HepG2 (cell line): ENCODE data around the gene GNG7. TPM values are rescaled to one million over a fixed set of nuclear protein-coding genes. Genes with fewer than 3 reads are reported as not detected.

Experiments used
- KDM5B ChIP-seq: sonication (generic); formaldehyde crosslinking; IDR thresholded peaks from 2 replicates; pipeline ENCODE4 v1.4.0; 2020; ENCODE audit warnings: missing genetic modification reagents, mild to moderate bottlenecking, borderline replicate concordance
- MBNL3 ChIP-seq: fragments of 250-450 bp; sonication (Bioruptor Pico); conservative IDR thresholded peaks from 2 replicates; pipeline ENCODE4 v1.8.0; 2022; ENCODE audit warnings: mild to moderate bottlenecking, inconsistent platforms
- MIER3 ChIP-seq: IDR thresholded peaks from 2 replicates; pipeline ENCODE4 v1.6.1; 2016; ENCODE audit warnings: missing compliant biosample characterization, borderline replicate concordance
- NCOA2 ChIP-seq: sonication (generic); formaldehyde crosslinking; IDR thresholded peaks from 2 replicates; pipeline ENCODE4 v1.8.0; 2022; ENCODE audit warnings: inconsistent platforms
- REPIN1 ChIP-seq: sonication (generic); formaldehyde crosslinking; IDR thresholded peaks from 2 replicates; pipeline ENCODE4 v1.8.0; 2022; ENCODE audit warnings: missing genetic modification reagents, low read depth, mild to moderate bottlenecking, borderline replicate concordance
- RNF219 ChIP-seq: sonication (generic); formaldehyde crosslinking; IDR thresholded peaks from 2 replicates; pipeline ENCODE4 v1.5.0; 2020; ENCODE audit warnings: mild to moderate bottlenecking, missing genetic modification reagents
- SRF ChIP-seq: IDR thresholded peaks from 2 replicates; pipeline ENCODE4 v1.6.1; 2011; ENCODE audit warnings: mild to moderate bottlenecking, low read depth, low read length, moderate library complexity
- U2AF2 ChIP-seq: fragments of 200-400 bp; formaldehyde crosslinking; IDR thresholded peaks from 2 replicates; pipeline ENCODE4 v1.6.1; 2017; ENCODE audit warnings: low read depth, mild to moderate bottlenecking, low read length
- ZNF367 ChIP-seq: sonication (generic); formaldehyde crosslinking; IDR thresholded peaks from 2 replicates; pipeline ENCODE4 v1.4.0; 2020; ENCODE audit warnings: missing genetic modification reagents, borderline replicate concordance
- ZNF816 ChIP-seq: sonication (generic); formaldehyde crosslinking; IDR thresholded peaks from 2 replicates; pipeline ENCODE4 v1.8.0; 2022; ENCODE audit warnings: missing genetic modification reagents, mild to moderate bottlenecking, borderline replicate concordance
- polyA plus RNA-seq, 8 experiments: library from polyadenylated mRNA; depleted of rRNA in 3 of 8; stranded (reverse) in 7 of 8; unstranded in 1 of 8; fragments of >200 nt; fragmentation: Illumina TruSeq in 4 of 8; extraction: Trizol in 4 of 8; gene quantifications; 2 replicates each; pipeline versions ENCODE4 v1.2.1 to v1.2.3, GENCODE V29; 2011 to 2016; ENCODE audit warnings: low read depth in 4 of 8, missing spikeins in 1 of 8, mixed read lengths in 1 of 8; ENCODE audit not compliant: insufficient read depth in 1 of 8
- total RNA-seq, 5 experiments: library from RNA; depleted of rRNA; stranded (reverse); fragments of >200 nt; fragmentation: Illumina TruSeq; extraction: Trizol; gene quantifications; 2 replicates each; pipeline ENCODE4 v1.2.3, GENCODE V29; 2016; ENCODE audit warnings: low read depth in 1 of 5
- TF ChIP-seq, protein P1 (sequence below): IDR thresholded peaks from 2 replicates; pipeline ENCODE4 v1.4.0; 2020; ENCODE audit warnings: mild to moderate bottlenecking, missing genetic modification reagents
- TF ChIP-seq, protein P2 (sequence below): IDR thresholded peaks from 2 replicates; pipeline ENCODE4 v1.6.1; 2016; ENCODE audit warnings: low read depth, borderline replicate concordance
- TF ChIP-seq, protein P3 (sequence below), 2 experiments: fragments of 450-650 bp in 1 of 2; sonication (generic) in 1 of 2; formaldehyde crosslinking; IDR thresholded peaks; 2 replicates each; pipeline versions ENCODE4 v1.5.0 to v1.8.0; 2020 to 2022; ENCODE audit warnings: mild to moderate bottlenecking in 1 of 2, missing genetic modification reagents in 1 of 2
- TF ChIP-seq, protein P4 (sequence below): sonication (generic); formaldehyde crosslinking; IDR thresholded peaks from 2 replicates; pipeline ENCODE4 v1.8.0; 2022; ENCODE audit warnings: mild to moderate bottlenecking, missing genetic modification reagents, moderate library complexity

Gene GNG7
- total and polyA plus RNA-seq, 2 of the 13 experiments (the other 11 are each of a cell fraction or from before 2014, with no cell fraction given) = 1.4 to 3.3 TPM

DNA sequence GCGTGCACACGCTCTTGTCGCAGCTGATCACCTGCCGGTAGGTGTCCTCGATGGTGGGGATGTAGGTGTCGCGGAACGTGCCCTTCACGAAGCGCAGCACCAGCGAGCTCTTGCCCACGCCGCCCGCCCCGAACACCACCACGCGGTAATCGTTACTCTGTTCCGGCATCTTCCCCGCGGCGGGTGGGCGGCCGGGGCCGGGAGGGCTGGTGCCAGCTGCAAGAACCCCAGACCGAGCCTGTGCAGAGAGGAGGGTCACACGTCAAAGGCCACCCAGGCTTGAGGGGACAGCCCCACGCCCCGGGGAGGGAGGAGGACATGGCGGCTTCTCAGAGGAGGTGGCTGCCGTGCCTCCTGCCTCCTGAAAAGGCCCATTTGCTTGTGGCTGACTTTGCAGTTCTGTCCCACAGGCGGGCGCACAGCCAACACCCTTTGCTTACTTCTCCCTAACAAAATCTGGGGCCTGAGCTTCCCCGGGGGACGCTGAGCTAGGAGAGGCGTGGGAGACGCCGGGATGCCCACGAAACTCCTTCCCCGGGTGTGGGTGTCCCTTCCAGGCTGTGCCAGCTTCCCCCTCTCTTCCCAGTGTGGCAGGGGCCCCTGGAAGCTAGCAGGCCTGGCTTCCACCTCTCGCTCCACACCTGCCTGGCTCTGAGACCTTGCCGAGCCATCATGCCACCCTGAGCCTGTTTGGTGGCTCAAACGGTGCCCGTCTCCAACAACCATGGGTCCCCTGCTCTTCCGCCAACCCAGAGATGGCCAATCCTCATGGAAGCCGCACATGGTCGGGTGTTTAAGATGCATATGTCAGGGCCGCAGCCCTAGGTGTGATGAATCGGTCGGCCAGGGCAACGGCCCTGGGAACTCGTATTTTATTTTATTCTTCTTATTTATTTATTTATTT lies 15.4 kb upstream of the GNG7 start (continued):
- TF ChIP-seq, protein P1, sequence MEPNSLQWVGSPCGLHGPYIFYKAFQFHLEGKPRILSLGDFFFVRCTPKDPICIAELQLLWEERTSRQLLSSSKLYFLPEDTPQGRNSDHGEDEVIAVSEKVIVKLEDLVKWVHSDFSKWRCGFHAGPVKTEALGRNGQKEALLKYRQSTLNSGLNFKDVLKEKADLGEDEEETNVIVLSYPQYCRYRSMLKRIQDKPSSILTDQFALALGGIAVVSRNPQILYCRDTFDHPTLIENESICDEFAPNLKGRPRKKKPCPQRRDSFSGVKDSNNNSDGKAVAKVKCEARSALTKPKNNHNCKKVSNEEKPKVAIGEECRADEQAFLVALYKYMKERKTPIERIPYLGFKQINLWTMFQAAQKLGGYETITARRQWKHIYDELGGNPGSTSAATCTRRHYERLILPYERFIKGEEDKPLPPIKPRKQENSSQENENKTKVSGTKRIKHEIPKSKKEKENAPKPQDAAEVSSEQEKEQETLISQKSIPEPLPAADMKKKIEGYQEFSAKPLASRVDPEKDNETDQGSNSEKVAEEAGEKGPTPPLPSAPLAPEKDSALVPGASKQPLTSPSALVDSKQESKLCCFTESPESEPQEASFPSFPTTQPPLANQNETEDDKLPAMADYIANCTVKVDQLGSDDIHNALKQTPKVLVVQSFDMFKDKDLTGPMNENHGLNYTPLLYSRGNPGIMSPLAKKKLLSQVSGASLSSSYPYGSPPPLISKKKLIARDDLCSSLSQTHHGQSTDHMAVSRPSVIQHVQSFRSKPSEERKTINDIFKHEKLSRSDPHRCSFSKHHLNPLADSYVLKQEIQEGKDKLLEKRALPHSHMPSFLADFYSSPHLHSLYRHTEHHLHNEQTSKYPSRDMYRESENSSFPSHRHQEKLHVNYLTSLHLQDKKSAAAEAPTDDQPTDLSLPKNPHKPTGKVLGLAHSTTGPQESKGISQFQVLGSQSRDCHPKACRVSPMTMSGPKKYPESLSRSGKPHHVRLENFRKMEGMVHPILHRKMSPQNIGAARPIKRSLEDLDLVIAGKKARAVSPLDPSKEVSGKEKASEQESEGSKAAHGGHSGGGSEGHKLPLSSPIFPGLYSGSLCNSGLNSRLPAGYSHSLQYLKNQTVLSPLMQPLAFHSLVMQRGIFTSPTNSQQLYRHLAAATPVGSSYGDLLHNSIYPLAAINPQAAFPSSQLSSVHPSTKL = no peak
- TF ChIP-seq, protein P2, sequence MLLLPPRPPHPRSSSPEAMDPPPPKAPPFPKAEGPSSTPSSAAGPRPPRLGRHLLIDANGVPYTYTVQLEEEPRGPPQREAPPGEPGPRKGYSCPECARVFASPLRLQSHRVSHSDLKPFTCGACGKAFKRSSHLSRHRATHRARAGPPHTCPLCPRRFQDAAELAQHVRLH (CRISPR knock-in tag) = no peak
- TF ChIP-seq NCOA2 (CRISPR knock-in tag) = no peak
- TF ChIP-seq, protein P3, sequence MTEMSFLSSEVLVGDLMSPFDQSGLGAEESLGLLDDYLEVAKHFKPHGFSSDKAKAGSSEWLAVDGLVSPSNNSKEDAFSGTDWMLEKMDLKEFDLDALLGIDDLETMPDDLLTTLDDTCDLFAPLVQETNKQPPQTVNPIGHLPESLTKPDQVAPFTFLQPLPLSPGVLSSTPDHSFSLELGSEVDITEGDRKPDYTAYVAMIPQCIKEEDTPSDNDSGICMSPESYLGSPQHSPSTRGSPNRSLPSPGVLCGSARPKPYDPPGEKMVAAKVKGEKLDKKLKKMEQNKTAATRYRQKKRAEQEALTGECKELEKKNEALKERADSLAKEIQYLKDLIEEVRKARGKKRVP (CRISPR knock-in tag; IDR thresholded peaks at IDR 0.05) = no peak
- no peak for TF ChIP-seq REPIN1
- no peak for TF ChIP-seq SRF
- no peak for TF ChIP-seq MIER3 (CRISPR knock-in tag)
- TF ChIP-seq U2AF2 = no peak
- TF ChIP-seq MBNL3 (CRISPR knock-in tag) = no peak
- TF ChIP-seq ZNF367 (CRISPR knock-in tag) = no peak
- TF ChIP-seq ZNF816 = no peak
- TF ChIP-seq, protein P4, sequence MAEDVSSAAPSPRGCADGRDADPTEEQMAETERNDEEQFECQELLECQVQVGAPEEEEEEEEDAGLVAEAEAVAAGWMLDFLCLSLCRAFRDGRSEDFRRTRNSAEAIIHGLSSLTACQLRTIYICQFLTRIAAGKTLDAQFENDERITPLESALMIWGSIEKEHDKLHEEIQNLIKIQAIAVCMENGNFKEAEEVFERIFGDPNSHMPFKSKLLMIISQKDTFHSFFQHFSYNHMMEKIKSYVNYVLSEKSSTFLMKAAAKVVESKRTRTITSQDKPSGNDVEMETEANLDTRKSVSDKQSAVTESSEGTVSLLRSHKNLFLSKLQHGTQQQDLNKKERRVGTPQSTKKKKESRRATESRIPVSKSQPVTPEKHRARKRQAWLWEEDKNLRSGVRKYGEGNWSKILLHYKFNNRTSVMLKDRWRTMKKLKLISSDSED (CRISPR knock-in tag) = no peak
- no peak for TF ChIP-seq KDM5B (CRISPR knock-in tag)
- TF ChIP-seq RNF219 = no peak
- TF ChIP-seq, all 625 proteins: peak for 0
